A549 (cell line): ENCODE measurements around the gene AP2B1. TPM values are rescaled to one million over a fixed set of nuclear protein-coding genes. Genes with fewer than 3 reads are reported as not detected.

ENCODE experiments used
- ATAC-seq, 2 experiments: fragments of 200-7000 bp in 1 of 2; fragments of >200 bp in 1 of 2; cut with Nextera tagmentation in 1 of 2; cut with Tn5 transposase in 1 of 2; 3 replicates each; pipeline versions ENCODE4 v1.8.0 to v1.9.1; 2018 to 2020; ENCODE audit warnings: mild to moderate bottlenecking in 1 of 2, moderate library complexity in 1 of 2
- CTCF ChIA-PET: fragments of 300-600 bp; sonication (Branson Sonifier 250); formaldehyde crosslinking; extraction: SDS; loops from one replicate; lab custom pipeline; 2021; ENCODE audit warnings: antibody characterized with exemption, inconsistent platforms; lab: Yijun Ruan, JAX
- POLR2A ChIA-PET: fragments of 350-600 bp; formaldehyde crosslinking; extraction: SDS; loops from one replicate; lab custom pipeline; 2021; ENCODE audit warnings: antibody characterized with exemption, inconsistent platforms; lab: Yijun Ruan, JAX
- DNase-seq, 2 experiments: peaks; one replicate each; pipeline versions ENCODE4 v3.0.0 to v3.0.0-alpha.2; 2011 to 2016; ENCODE audit warnings: low read depth in 1 of 2, low spot score in 1 of 2
- FAIRE-seq: peaks from 2 replicates; lab custom pipeline; 2011; peaks lifted over from hg19 to GRCh38; lab: Jason Lieb, UNC
- H3K27ac ChIP-seq, 2 experiments: fragments of >200 bp; sonication (Bioruptor Twin); formaldehyde crosslinking; 3 replicates each; pipeline ENCODE4 v1.5.1; 2016 to 2017
- H3K4me1 ChIP-seq: fragments of >200 bp; sonication (Bioruptor Twin); formaldehyde crosslinking; 3 replicates; pipeline ENCODE4 v1.6.1; 2016
- H3K4me2 ChIP-seq: fragments of >200 bp; sonication (Bioruptor Twin); formaldehyde crosslinking; 3 replicates; pipeline ENCODE4 v1.6.1; 2016
- H3K4me3 ChIP-seq: fragments of >200 bp; sonication (Bioruptor Twin); formaldehyde crosslinking; 3 replicates; pipeline ENCODE4 v1.5.1; 2016
- H3K9me3 ChIP-seq: fragments of >200 bp; sonication (Bioruptor Twin); formaldehyde crosslinking; 3 replicates; pipeline ENCODE4 v1.6.1; 2016
- CBX8 ChIP-seq: fragments of 200-600 bp; sonication (generic); IDR thresholded peaks from 2 replicates; pipeline ENCODE4 v1.6.1; 2016
- CEBPB ChIP-seq, 2 experiments: fragments of >200 bp in 1 of 2; sonication (Bioruptor Twin) in 1 of 2; formaldehyde crosslinking in 1 of 2; IDR thresholded peaks; 2 replicates each; pipeline ENCODE4 v1.6.1; 2012 to 2016
- EHMT2 ChIP-seq: fragments of 200-600 bp; sonication (generic); IDR thresholded peaks from 2 replicates; pipeline ENCODE4 v1.6.1; 2016; ENCODE audit warnings: antibody characterized with exemption, low read depth, mild to moderate bottlenecking, moderate library complexity
- JUN ChIP-seq, 2 experiments: fragments of >200 bp; sonication (Bioruptor Twin); formaldehyde crosslinking; IDR thresholded peaks; 2 replicates in 1 of 2; 3 replicates in 1 of 2; pipeline ENCODE4 v1.6.1; 2016 to 2017
- JUNB ChIP-seq: fragments of >200 bp; sonication (Bioruptor Twin); formaldehyde crosslinking; IDR thresholded peaks from 2 replicates; pipeline ENCODE4 v1.6.1; 2016
- MAFK ChIP-seq: fragments of 450-650 bp; IDR thresholded peaks from 2 replicates; pipeline ENCODE4 v1.6.1; 2014; ENCODE audit not compliant: partially characterized antibody
- MAZ ChIP-seq: fragments of 150-350 bp; IDR thresholded peaks from 2 replicates; pipeline ENCODE4 v1.6.1; 2014; ENCODE audit warnings: antibody characterized with exemption, low read depth, low read length, borderline replicate concordance
- NPAS2 ChIP-seq: fragments of 250-450 bp; sonication (Bioruptor Pico); IDR thresholded peaks from 2 replicates; pipeline ENCODE4 v1.8.0; 2022; ENCODE audit warnings: mild to moderate bottlenecking, moderate library complexity, borderline replicate concordance
- NR3C1 ChIP-seq: fragments of >200 bp; sonication (Bioruptor Twin); formaldehyde crosslinking; IDR thresholded peaks from 3 replicates; pipeline ENCODE4 v1.6.1; 2017
- RARB ChIP-seq: fragments of 250-450 bp; sonication (Bioruptor Pico); IDR thresholded peaks from 2 replicates; pipeline ENCODE4 v1.8.0; 2021; ENCODE audit warnings: mild to moderate bottlenecking, moderate library complexity
- RNF2 ChIP-seq: fragments of 200-600 bp; sonication (generic); IDR thresholded peaks from 2 replicates; pipeline ENCODE4 v1.6.1; 2016; ENCODE audit warnings: low read depth, mild to moderate bottlenecking, antibody characterized with exemption, moderate library complexity, borderline replicate concordance
- SMC3 ChIP-seq: fragments of >200 bp; sonication (Bioruptor Twin); formaldehyde crosslinking; IDR thresholded peaks from 3 replicates; pipeline ENCODE4 v1.6.1; 2018; ENCODE audit warnings: inconsistent platforms
- SREBF2 ChIP-seq: fragments of 450-650 bp; IDR thresholded peaks from 2 replicates; pipeline ENCODE4 v1.6.1; 2014; ENCODE audit warnings: mild to moderate bottlenecking, moderate library complexity
- TFCP2L1 ChIP-seq: fragments of 250-450 bp; sonication (Bioruptor Pico); IDR thresholded peaks from 2 replicates; pipeline ENCODE4 v1.5.0; 2021; ENCODE audit warnings: mild to moderate bottlenecking
- TP53 ChIP-seq: fragments of 250-450 bp; sonication (Bioruptor Pico); IDR thresholded peaks from 2 replicates; pipeline ENCODE4 v1.5.0; 2021; ENCODE audit warnings: mild to moderate bottlenecking, moderate library complexity
- ZC3H11A ChIP-seq: fragments of 450-650 bp; IDR thresholded peaks from 2 replicates; pipeline ENCODE4 v1.6.1; 2014; ENCODE audit warnings: antibody characterized with exemption, mild to moderate bottlenecking
- ZFP36 ChIP-seq: fragments of 450-650 bp; IDR thresholded peaks from 2 replicates; pipeline ENCODE4 v1.6.1; 2014; ENCODE audit warnings: borderline replicate concordance; ENCODE audit not compliant: partially characterized antibody
- WGBS: methylation state at CpG from one replicate; pipeline ENCODE4 v1.1.6; 2017; ENCODE audit errors: missing lambda C conversion rate; 5-methylcytosine and 5-hydroxymethylcytosine counted together
- polyA plus RNA-seq, 4 experiments: library from polyadenylated mRNA; depleted of rRNA in 3 of 4; stranded (reverse); fragments of >200 nt; fragmentation: RNase III in 1 of 4; extraction: RNeasy Plus Mini Kit Qiagen cat#74134 plus additional on column Dnase treatment in 1 of 4; gene quantifications; 2 replicates in 3 of 4; 3 replicates in 1 of 4; pipeline ENCODE4 v1.2.3, GENCODE V29; 2011 to 2017
- TF ChIP-seq, protein P1 (sequence below): fragments of 250-450 bp; sonication (Bioruptor Pico); IDR thresholded peaks from 2 replicates; pipeline ENCODE4 v1.5.0; 2020; ENCODE audit warnings: low read depth, mild to moderate bottlenecking, moderate library complexity
- TF ChIP-seq, protein P2 (sequence below): fragments of >200 bp; sonication (Bioruptor Twin); formaldehyde crosslinking; IDR thresholded peaks from 2 replicates; pipeline ENCODE4 v1.6.1; 2016
- TF ChIP-seq, protein P3 (sequence below): fragments of >200 bp; sonication (Bioruptor Twin); formaldehyde crosslinking; IDR thresholded peaks from 3 replicates; pipeline ENCODE4 v1.6.1; 2016
- TF ChIP-seq, protein P4 (sequence below): IDR thresholded peaks from 2 replicates; pipeline ENCODE4 v1.6.1; 2012
- TF ChIP-seq, protein P5 (sequence below): fragments of 200-600 bp; sonication (generic); IDR thresholded peaks from 2 replicates; pipeline ENCODE4 v1.6.1; 2016; ENCODE audit warnings: antibody characterized with exemption, mild to moderate bottlenecking, moderate library complexity
- TF ChIP-seq, protein P6 (sequence below): IDR thresholded peaks from 2 replicates; pipeline ENCODE4 v1.6.1; 2012

Gene AP2B1
- polyA plus RNA-seq, 2 of the 4 experiments (the other 2 are of a cell fraction), result 110 to 278 TPM

DNA sequence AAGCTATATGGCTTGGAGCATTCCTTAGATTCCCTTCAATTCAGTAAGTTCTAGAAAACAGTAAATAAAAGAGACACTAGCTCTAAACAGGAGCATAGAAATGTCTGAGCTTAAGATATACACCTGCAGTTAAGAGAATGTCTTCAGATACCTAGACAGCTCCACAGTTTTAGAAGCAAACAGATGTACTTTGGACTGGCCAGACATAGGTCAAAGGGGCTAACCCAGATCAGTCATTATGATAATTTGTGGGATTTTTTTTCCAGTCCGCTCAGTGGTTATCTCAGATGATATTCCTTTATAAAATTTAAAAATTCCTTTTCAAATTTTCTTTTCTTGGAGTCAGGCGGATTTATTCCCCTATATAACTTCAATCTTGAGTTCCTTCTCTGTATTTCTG, 78.5 kb downstream of the AP2B1 start:
- CTCF ChIA-PET, result interaction anchor here (2.5 to 5.4 kb wide), 3 partner anchors 52 to 98 kb away, joined by 7 to 35 read pairs (median 11); no protein-coding TSS in a partner anchor
- no peak for TF ChIP-seq SMC3
- Histone ChIP-seq H3K27ac (no peak overlapping the region), H3K9me3 (no peaks in the 10 kb centered on the region), H3K4me1 (no peaks in the 10 kb centered on the region), H3K4me2 (no peak overlapping the region), H3K4me3 (no peak overlapping the region)
- POLR2A ChIA-PET, result no interaction called here
- ATAC-seq (no peak), DNase-seq (no peak), FAIRE-seq (peak; percentile 63)
- whole genome bisulfite sequencing, result 96% methylated on average over 2 of the region's 2 CpGs

DNA sequence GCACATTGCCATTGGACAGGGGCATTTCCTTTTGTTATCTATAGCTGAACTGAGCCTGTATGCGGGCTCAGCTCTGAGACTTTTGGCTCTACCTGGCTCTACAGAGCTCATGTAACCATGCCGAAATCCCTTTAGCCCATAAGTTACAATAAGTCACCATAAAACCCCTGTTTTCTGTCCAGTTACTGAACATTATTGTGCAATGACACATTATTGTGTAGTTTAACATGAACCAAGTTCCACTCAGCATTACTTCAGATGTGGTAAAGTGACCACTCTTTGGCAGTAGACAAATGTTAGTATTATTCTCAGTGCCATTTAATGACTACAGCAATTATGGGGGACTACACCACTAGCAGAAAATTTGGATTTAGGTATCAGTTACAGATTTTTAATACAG, 78.9 kb downstream of the AP2B1 start:
- Histone ChIP-seq H3K4me3 (no peak overlapping the region), H3K9me3 (no peaks in the 10 kb centered on the region), H3K27ac (no peak overlapping the region)
- ATAC-seq, result no peak
- no peak for DNase-seq
- FAIRE-seq, result no peak
- CTCF ChIA-PET, result interaction anchor here (2.5 to 5.4 kb wide), 3 partner anchors 52 to 98 kb away, joined by 7 to 35 read pairs (median 11); no protein-coding TSS in a partner anchor
- TF ChIP-seq TP53 (CRISPR knock-in tag) (no peak), CEBPB (IDR thresholded peaks at IDR 0.05) (0 out of 4 replicates have a peak, but pooled peaks of 1 of the 2 experiments have one; percentile 9)
- TF ChIP-seq, all 56 proteins: peak for 1
- H3K4me2 ChIP-seq, result no peak overlapping the region
- POLR2A ChIA-PET, result no interaction called here
- whole genome bisulfite sequencing, result 47% methylated on average over 2 of the region's 2 CpGs
- no peaks in the 10 kb centered on the region for H3K4me1 ChIP-seq

DNA sequence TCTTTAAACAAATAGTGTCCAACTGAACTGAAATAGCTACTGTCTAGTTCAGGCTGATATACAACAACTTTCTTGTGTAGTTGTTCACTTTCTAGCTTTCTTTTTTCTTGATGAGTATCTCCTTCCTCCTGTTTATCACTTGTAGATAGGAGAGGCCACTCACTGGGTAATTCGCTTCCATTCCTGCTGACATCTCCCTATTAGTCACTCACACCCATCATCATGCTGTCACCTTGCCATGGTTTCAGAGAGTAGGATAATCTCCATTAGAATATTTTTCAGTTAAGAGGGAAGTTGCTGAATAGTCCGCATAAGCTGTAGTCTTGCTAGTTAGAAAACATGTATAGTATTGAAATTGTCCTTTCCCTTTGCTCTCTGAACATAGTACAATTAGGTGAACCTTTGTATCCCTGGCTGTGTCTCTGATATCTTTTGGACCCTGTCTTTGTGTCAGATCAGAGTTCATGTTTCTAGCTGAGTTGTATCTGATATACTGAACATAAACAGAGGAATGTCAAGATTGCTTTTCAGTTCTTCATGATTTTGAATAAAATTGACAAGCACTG, 79.9 kb downstream of the AP2B1 start:
- H3K4me2 ChIP-seq, result no peak overlapping the region
- POLR2A ChIA-PET, result no interaction called here
- TF ChIP-seq JUN (IDR thresholded peaks at IDR 0.05) (no peak), RNF2 (no peak), ZC3H11A (no peak), NPAS2 (CRISPR knock-in tag) (no peak), MAFK (no peak), JUNB (no peak)
- TF ChIP-seq, protein P1, sequence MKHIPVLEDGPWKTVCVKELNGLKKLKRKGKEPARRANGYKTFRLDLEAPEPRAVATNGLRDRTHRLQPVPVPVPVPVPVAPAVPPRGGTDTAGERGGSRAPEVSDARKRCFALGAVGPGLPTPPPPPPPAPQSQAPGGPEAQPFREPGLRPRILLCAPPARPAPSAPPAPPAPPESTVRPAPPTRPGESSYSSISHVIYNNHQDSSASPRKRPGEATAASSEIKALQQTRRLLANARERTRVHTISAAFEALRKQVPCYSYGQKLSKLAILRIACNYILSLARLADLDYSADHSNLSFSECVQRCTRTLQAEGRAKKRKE, result no peak
- TF ChIP-seq, all 56 proteins: peak for 0
- ATAC-seq, result no peak
- no peak overlapping the region for H3K4me3 ChIP-seq
- FAIRE-seq, result peak; percentile 63
- H3K4me1 ChIP-seq, result no peaks in the 10 kb centered on the region
- CTCF ChIA-PET, result interaction anchor here (0.8 to 5.4 kb wide), 4 partner anchors 10 to 97 kb away, joined by 5 to 35 read pairs (median 9); no protein-coding TSS in a partner anchor
- no peaks in the 10 kb centered on the region for H3K9me3 ChIP-seq
- no peak overlapping the region for H3K27ac ChIP-seq
- DNase-seq, result no peak
- WGBS, result 95% methylated on average over 2 of the region's 2 CpGs

DNA sequence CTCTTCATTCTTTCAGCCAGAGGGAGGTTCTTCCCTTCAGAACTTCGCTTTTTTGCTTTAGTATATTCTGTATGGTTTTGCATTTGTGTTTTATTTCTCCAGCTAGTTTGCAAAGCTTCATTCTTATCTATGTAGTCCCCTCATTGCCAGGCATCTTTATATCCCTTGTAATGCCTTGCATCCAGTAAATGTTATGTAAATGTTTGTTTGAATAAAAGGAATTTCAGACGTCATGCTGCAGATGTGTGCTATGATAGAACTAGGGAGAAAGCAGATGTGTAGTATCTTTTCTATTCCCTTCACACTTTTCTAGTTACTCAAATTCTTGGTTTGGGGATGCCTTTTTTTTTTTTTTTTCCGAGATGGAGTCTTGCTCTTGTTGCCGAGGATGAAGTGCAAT, 81.7 kb downstream of the AP2B1 start:
- no peak overlapping the region for H3K4me3 ChIP-seq
- CTCF ChIA-PET, result interaction anchor here (1.0 to 1.4 kb wide), 3 partner anchors 56 to 95 kb away, joined by 3 to 5 read pairs (median 3); no protein-coding TSS in a partner anchor
- POLR2A ChIA-PET, result no interaction called here
- H3K4me1 ChIP-seq, result no peaks in the 10 kb centered on the region
- DNase-seq, result no peak
- 79% methylated on average over 4 of the region's 4 CpGs for WGBS
- no peak overlapping the region for H3K27ac ChIP-seq
- peak; percentile 96 for FAIRE-seq
- no peak overlapping the region for H3K4me2 ChIP-seq
- no peak for ATAC-seq
- H3K9me3 ChIP-seq, result no peaks in the 10 kb centered on the region
- TF ChIP-seq, protein P2, sequence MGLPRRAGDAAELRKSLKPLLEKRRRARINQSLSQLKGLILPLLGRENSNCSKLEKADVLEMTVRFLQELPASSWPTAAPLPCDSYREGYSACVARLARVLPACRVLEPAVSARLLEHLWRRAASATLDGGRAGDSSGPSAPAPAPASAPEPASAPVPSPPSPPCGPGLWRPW, result no peak
- TF ChIP-seq JUN (IDR thresholded peaks at IDR 0.05), result no peak
- TF ChIP-seq NR3C1, result no peak
- TF ChIP-seq, protein P3, sequence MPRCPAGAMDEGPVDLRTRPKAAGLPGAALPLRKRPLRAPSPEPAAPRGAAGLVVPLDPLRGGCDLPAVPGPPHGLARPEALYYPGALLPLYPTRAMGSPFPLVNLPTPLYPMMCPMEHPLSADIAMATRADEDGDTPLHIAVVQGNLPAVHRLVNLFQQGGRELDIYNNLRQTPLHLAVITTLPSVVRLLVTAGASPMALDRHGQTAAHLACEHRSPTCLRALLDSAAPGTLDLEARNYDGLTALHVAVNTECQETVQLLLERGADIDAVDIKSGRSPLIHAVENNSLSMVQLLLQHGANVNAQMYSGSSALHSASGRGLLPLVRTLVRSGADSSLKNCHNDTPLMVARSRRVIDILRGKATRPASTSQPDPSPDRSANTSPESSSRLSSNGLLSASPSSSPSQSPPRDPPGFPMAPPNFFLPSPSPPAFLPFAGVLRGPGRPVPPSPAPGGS, result no peak
- TF ChIP-seq TP53 (CRISPR knock-in tag), result no peak
- TF ChIP-seq, protein P4, sequence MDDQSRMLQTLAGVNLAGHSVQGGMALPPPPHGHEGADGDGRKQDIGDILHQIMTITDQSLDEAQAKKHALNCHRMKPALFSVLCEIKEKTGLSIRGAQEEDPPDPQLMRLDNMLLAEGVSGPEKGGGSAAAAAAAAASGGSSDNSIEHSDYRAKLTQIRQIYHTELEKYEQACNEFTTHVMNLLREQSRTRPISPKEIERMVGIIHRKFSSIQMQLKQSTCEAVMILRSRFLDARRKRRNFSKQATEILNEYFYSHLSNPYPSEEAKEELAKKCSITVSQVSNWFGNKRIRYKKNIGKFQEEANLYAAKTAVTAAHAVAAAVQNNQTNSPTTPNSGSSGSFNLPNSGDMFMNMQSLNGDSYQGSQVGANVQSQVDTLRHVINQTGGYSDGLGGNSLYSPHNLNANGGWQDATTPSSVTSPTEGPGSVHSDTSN, result no peak
- TF ChIP-seq SREBF2, result no peak
- no peak for TF ChIP-seq TFCP2L1
- no peak for TF ChIP-seq EHMT2
- no peak for TF ChIP-seq ZFP36
- no peak for TF ChIP-seq MAZ
- TF ChIP-seq, protein P5, sequence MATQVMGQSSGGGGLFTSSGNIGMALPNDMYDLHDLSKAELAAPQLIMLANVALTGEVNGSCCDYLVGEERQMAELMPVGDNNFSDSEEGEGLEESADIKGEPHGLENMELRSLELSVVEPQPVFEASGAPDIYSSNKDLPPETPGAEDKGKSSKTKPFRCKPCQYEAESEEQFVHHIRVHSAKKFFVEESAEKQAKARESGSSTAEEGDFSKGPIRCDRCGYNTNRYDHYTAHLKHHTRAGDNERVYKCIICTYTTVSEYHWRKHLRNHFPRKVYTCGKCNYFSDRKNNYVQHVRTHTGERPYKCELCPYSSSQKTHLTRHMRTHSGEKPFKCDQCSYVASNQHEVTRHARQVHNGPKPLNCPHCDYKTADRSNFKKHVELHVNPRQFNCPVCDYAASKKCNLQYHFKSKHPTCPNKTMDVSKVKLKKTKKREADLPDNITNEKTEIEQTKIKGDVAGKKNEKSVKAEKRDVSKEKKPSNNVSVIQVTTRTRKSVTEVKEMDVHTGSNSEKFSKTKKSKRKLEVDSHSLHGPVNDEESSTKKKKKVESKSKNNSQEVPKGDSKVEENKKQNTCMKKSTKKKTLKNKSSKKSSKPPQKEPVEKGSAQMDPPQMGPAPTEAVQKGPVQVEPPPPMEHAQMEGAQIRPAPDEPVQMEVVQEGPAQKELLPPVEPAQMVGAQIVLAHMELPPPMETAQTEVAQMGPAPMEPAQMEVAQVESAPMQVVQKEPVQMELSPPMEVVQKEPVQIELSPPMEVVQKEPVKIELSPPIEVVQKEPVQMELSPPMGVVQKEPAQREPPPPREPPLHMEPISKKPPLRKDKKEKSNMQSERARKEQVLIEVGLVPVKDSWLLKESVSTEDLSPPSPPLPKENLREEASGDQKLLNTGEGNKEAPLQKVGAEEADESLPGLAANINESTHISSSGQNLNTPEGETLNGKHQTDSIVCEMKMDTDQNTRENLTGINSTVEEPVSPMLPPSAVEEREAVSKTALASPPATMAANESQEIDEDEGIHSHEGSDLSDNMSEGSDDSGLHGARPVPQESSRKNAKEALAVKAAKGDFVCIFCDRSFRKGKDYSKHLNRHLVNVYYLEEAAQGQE, result no peak
- no peak for TF ChIP-seq CEBPB (IDR thresholded peaks at IDR 0.05)
- no peak for TF ChIP-seq SMC3
- no peak for TF ChIP-seq CBX8
- TF ChIP-seq, protein P6, sequence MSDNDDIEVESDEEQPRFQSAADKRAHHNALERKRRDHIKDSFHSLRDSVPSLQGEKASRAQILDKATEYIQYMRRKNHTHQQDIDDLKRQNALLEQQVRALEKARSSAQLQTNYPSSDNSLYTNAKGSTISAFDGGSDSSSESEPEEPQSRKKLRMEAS, result no peak
- TF ChIP-seq RARB (CRISPR knock-in tag), result no peak
